Smooth muscle cell (in vitro differentiated cells): ENCODE results near the gene AJAP1. TPM values are rescaled to one million over a fixed set of nuclear protein-coding genes. Genes with fewer than 3 reads are reported as not detected.

Experiments
- DNase-seq: peaks from one replicate; lab custom pipeline; 2025; ENCODE audit not compliant: unreplicated experiment; lab: John Stamatoyannopoulos, UW
- H2AFZ ChIP-seq: fragments of 200-600 bp; sonication (generic); 2 replicates; pipeline ENCODE4 v1.6.0; 2016; ENCODE audit warnings: antibody characterized with exemption, low read depth, mild to moderate bottlenecking
- H3F3A ChIP-seq: fragments of 200-600 bp; sonication (generic); 2 replicates; pipeline ENCODE4 v1.6.0; 2017; ENCODE audit warnings: antibody characterized with exemption, low read depth
- H3K27ac ChIP-seq: fragments of 200-600 bp; sonication (generic); 2 replicates; pipeline ENCODE4 v1.5.1; 2016; ENCODE audit warnings: low read depth, mild to moderate bottlenecking
- H3K27me3 ChIP-seq: fragments of 200-600 bp; sonication (generic); 2 replicates; pipeline ENCODE4 v1.6.1; 2016; ENCODE audit warnings: low read depth, mild to moderate bottlenecking
- H3K36me3 ChIP-seq: fragments of 200-600 bp; sonication (generic); 2 replicates; pipeline ENCODE4 v1.5.1; 2016; ENCODE audit warnings: low read depth
- H3K4me1 ChIP-seq: fragments of 200-600 bp; sonication (generic); 2 replicates; pipeline ENCODE4 v1.5.1; 2016; ENCODE audit warnings: low read depth
- H3K4me2 ChIP-seq: fragments of 200-600 bp; sonication (generic); 2 replicates; pipeline ENCODE4 v1.6.0; 2016; ENCODE audit warnings: mild to moderate bottlenecking
- H3K4me3 ChIP-seq: fragments of 200-600 bp; sonication (generic); 2 replicates; pipeline ENCODE4 v1.5.1; 2016; ENCODE audit warnings: mild to moderate bottlenecking
- H3K79me2 ChIP-seq: fragments of 200-600 bp; sonication (generic); 2 replicates; pipeline ENCODE4 v1.6.0; 2016; ENCODE audit warnings: low read depth, mild to moderate bottlenecking
- H3K9ac ChIP-seq: fragments of 200-600 bp; sonication (generic); 2 replicates; pipeline ENCODE4 v1.6.0; 2016; ENCODE audit warnings: low read depth
- H3K9me3 ChIP-seq: fragments of 200-600 bp; sonication (generic); replicated peaks from 2 replicates; pipeline ENCODE4 v1.5.1; 2016; ENCODE audit warnings: low read depth
- H4K20me1 ChIP-seq: fragments of 200-600 bp; sonication (generic); 2 replicates; pipeline ENCODE4 v1.6.0; 2016; ENCODE audit warnings: low read depth
- CTCF ChIP-seq: fragments of 200-600 bp; sonication (generic); IDR thresholded peaks from 2 replicates; pipeline ENCODE4 v1.5.1; 2017; ENCODE audit warnings: borderline replicate concordance, mild to moderate bottlenecking, antibody characterized with exemption; ENCODE audit not compliant: insufficient read depth, poor library complexity, severe bottlenecking
- WGBS: methylation state at CpG from one replicate; pipeline ENCODE4 v1.1.7; 2016; ENCODE audit warnings: low lambda C conversion rate; 5-methylcytosine and 5-hydroxymethylcytosine counted together
- polyA plus RNA-seq: library from polyadenylated mRNA; unstranded; fragments of >200 nt; fragmentation: Nextera tagmentation; extraction: Ambion mirVana; gene quantifications from 2 replicates; pipeline ENCODE4 v1.2.1, GENCODE V29; 2016
- total RNA-seq: library from RNA; depleted of rRNA; stranded (reverse); fragments of >200 nt; gene quantifications from 2 replicates; pipeline ENCODE4 v1.2.3, GENCODE V29; 2014

Gene AJAP1
- total and polyA plus RNA-seq, 2 experiments from 2014 or later = 0.10 to 0.58 TPM

- Histone ChIP-seq H3K9me3 (no peaks in the 10 kb centered on the region), H3F3A (no peaks in the 10 kb centered on the region), H3K9ac (no peak overlapping the region), H3K4me3 (no peak overlapping the region), H3K27me3 (no peaks in the 10 kb centered on the region), H4K20me1 (no peaks in the 10 kb centered on the region), H3K4me1 (no peaks in the 10 kb centered on the region), H3K79me2 (no peaks in the 10 kb centered on the region), H3K4me2 (no peak overlapping the region), H2AFZ (no peak overlapping the region), H3K36me3 (no peaks in the 10 kb centered on the region), H3K27ac (no peak overlapping the region)
- no peak for DNase-seq
- 84% methylated on average over 11 of the region's 11 CpGs for WGBS
- TF ChIP-seq CTCF = no peak
Observed at GRCh38 chr1:4796161-4797015, 142.0 kb downstream of the AJAP1 start.

- Histone ChIP-seq H4K20me1 (no peaks in the 10 kb centered on the region), H3K27ac (no peak overlapping the region), H3K9me3 (no peaks in the 10 kb centered on the region), H3K79me2 (no peaks in the 10 kb centered on the region), H3K27me3 (no peaks in the 10 kb centered on the region), H2AFZ (no peak overlapping the region), H3K4me3 (no peak overlapping the region), H3K36me3 (no peaks in the 10 kb centered on the region), H3K4me2 (no peak overlapping the region), H3K9ac (no peak overlapping the region), H3F3A (no peaks in the 10 kb centered on the region), H3K4me1 (no peaks in the 10 kb centered on the region)
- TF ChIP-seq CTCF = no peak
- WGBS = 89% methylated on average over 6 of the region's 6 CpGs
- DNase-seq = no peak
Observed at GRCh38 chr1:4797016-4797410, 142.6 kb downstream of the AJAP1 start.

- Histone ChIP-seq H2AFZ (no peak overlapping the region), H3K9me3 (no peaks in the 10 kb centered on the region), H3K27me3 (no peaks in the 10 kb centered on the region), H3K4me2 (no peak overlapping the region), H3K4me3 (no peak overlapping the region), H3K79me2 (no peaks in the 10 kb centered on the region), H3F3A (no peaks in the 10 kb centered on the region), H3K36me3 (no peaks in the 10 kb centered on the region), H3K4me1 (no peaks in the 10 kb centered on the region), H4K20me1 (no peaks in the 10 kb centered on the region), H3K27ac (no peak overlapping the region), H3K9ac (no peak overlapping the region)
- DNase-seq = no peak
- 93% methylated on average over 5 of the region's 5 CpGs for WGBS
- no peak for TF ChIP-seq CTCF
Observed at GRCh38 chr1:4797429-4797828, 143.0 kb downstream of the AJAP1 start.
